ENCODE measurements around the gene TMEM8B.

DNA sequence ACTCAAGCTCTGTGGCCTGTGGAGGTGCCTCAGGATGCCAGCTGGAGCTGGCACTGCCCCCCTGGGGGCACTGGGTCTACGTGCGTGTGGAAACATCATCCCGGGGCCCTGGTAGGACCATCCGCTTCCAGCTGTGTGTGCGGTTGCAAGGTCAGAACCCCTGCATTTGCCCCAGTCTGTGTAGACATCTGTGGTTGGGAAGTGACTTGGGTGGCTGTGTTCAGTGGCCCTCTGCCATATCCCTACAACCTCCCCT, 12.5 kb downstream of the TMEM8B start:
- TF ChIP-seq, protein P1, sequence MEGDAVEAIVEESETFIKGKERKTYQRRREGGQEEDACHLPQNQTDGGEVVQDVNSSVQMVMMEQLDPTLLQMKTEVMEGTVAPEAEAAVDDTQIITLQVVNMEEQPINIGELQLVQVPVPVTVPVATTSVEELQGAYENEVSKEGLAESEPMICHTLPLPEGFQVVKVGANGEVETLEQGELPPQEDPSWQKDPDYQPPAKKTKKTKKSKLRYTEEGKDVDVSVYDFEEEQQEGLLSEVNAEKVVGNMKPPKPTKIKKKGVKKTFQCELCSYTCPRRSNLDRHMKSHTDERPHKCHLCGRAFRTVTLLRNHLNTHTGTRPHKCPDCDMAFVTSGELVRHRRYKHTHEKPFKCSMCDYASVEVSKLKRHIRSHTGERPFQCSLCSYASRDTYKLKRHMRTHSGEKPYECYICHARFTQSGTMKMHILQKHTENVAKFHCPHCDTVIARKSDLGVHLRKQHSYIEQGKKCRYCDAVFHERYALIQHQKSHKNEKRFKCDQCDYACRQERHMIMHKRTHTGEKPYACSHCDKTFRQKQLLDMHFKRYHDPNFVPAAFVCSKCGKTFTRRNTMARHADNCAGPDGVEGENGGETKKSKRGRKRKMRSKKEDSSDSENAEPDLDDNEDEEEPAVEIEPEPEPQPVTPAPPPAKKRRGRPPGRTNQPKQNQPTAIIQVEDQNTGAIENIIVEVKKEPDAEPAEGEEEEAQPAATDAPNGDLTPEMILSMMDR (conservative IDR thresholded peaks at IDR 0.05; ENCODE audit: low read depth, low read length) = no peak
- TF ChIP-seq EZH2 (IDR thresholded peaks at IDR 0.05; ENCODE audit: low read length, unreplicated experiment) = no peak

Measured in PC-3 (cell line).